Mucosa of descending colon (tissue), 3 donors: ENCODE data around the gene PRICKLE2. TPM values are rescaled to one million over a fixed set of nuclear protein-coding genes. Genes with fewer than 3 reads are reported as not detected.

Source experiments
- ATAC-seq: fragments of 200-7000 bp; cut with Tn5 transposase; one replicate; pipeline ENCODE4 v1.9.1; 2020; ENCODE audit warnings: mild to moderate bottlenecking, moderate library complexity
- DNase-seq, 3 donors: peaks; one replicate each; pipeline ENCODE4 v3.0.0-alpha.2; 2020
- H3K36me3 ChIP-seq: fragments of 200-600 bp; one replicate; pipeline ENCODE4 v1.8.0; 2021; ENCODE audit warnings: low read depth, mild to moderate bottlenecking
- H3K4me1 ChIP-seq: fragments of 200-600 bp; one replicate; pipeline ENCODE4 v1.8.0; 2021; ENCODE audit warnings: low read depth, mild to moderate bottlenecking
- H3K4me3 ChIP-seq: fragments of 200-600 bp; one replicate; pipeline ENCODE4 v1.8.0; 2021; ENCODE audit warnings: mild to moderate bottlenecking
- H3K9me3 ChIP-seq: fragments of 200-600 bp; one replicate; pipeline ENCODE4 v1.8.0; 2021; ENCODE audit warnings: mild to moderate bottlenecking
- CTCF ChIP-seq: fragments of 200-600 bp; IDR thresholded peaks from one replicate; pipeline ENCODE4 v1.8.0; 2022; ENCODE audit warnings: antibody characterized with exemption, mild to moderate bottlenecking
- intact Hi-C, 2 donors: fragments of 100-400 bp; cut with DNase I in 1 of 2; cut with micrococcal nuclease in 1 of 2; formaldehyde crosslinking; loops; one replicate each; pipeline versions ENCODE4 v1.11.0 to v1.11.1; 2022; cut with DNase I, micrococcal nuclease
- total RNA-seq, 3 donors: library from RNA; stranded (reverse); fragmentation: NEBNext Ultra II Directional in 2 of 3; extraction: Animal tissue kit (Norgen Biotek cat#: 25700) in 2 of 3; gene quantifications; one replicate each; pipeline versions ENCODE4 v1.2.1 to v1.2.4, GENCODE V29; 2021 to 2023
- donor health status: DM: no; HTN: no; CAD: no; lungs with moderate emphysema.
- donor health status: DM: no; HTN: no; CAD: no.
- donor health status: DM: no; HTN: yes; CAD: no.

PRICKLE2 gene
- total RNA-seq, 3 donors from 2014 or later = 4.3 to 66.3 (median 7.0) TPM

GRCh38 chr3:64232821-64233220, 7.6 kb upstream of the PRICKLE2 start:
- no peak for TF ChIP-seq CTCF

GRCh38 chr3:64229903-64230302, 4.6 kb upstream of the PRICKLE2 start:
- Histone ChIP-seq H3K36me3 (no peaks in the 10 kb centered on the region), H3K4me3 (no peak overlapping the region), H3K9me3 (no peaks in the 10 kb centered on the region), H3K4me1 (no peaks in the 10 kb centered on the region)
- DNase-seq (no peak), ATAC-seq (no peak)
- intact Hi-C loops = no loop called here
- TF ChIP-seq CTCF = no peak

More at GRCh38 chr3:64232821-64233220, 7.6 kb upstream of the PRICKLE2 start:
- Histone ChIP-seq H3K4me3 (no peak overlapping the region), H3K36me3 (no peaks in the 10 kb centered on the region), H3K4me1 (no peaks in the 10 kb centered on the region), H3K9me3 (no peaks in the 10 kb centered on the region)
- ATAC-seq (no peak), DNase-seq (no peak)
- intact Hi-C loops = no loop called here

GRCh38 chr3:64228110-64228509, 2.8 kb upstream of the PRICKLE2 start:
- intact Hi-C loops = no loop called here
- ATAC-seq (no peak), DNase-seq (no peak)
- no peak for TF ChIP-seq CTCF
- Histone ChIP-seq H3K4me1 (no peaks in the 10 kb centered on the region), H3K36me3 (no peaks in the 10 kb centered on the region), H3K9me3 (no peaks in the 10 kb centered on the region), H3K4me3 (no peak overlapping the region)

- intact Hi-C loops = no loop called here
- Histone ChIP-seq H3K4me1 (no peaks in the 10 kb centered on the region), H3K4me3 (no peak overlapping the region), H3K9me3 (no peaks in the 10 kb centered on the region), H3K36me3 (no peaks in the 10 kb centered on the region)
- ATAC-seq (no peak), DNase-seq (no peak)
- no peak for TF ChIP-seq CTCF
Measured at GRCh38 chr3:64226730-64227129, 1.5 kb upstream of the PRICKLE2 start.

GRCh38 chr3:64225695-64226499, 631 bp upstream of the PRICKLE2 start:
- Histone ChIP-seq H3K36me3 (no peaks in the 10 kb centered on the region), H3K4me1 (no peaks in the 10 kb centered on the region), H3K4me3 (no peak overlapping the region), H3K9me3 (no peaks in the 10 kb centered on the region)
- no peak for ATAC-seq
- DNase-seq = no peak
- intact Hi-C loops = no loop called here
- no peak for TF ChIP-seq CTCF
